Loucy (cell line): ENCODE data around the gene PTPRN2.

Source experiments
- H2AFZ ChIP-seq: fragments of 200-600 bp; sonication (generic); 2 replicates; pipeline ENCODE4 v1.6.0; 2016; ENCODE audit warnings: antibody characterized with exemption, mild to moderate bottlenecking, low read length, moderate library complexity
- H3F3A ChIP-seq: fragments of 200-600 bp; 2 replicates; pipeline ENCODE4 v1.6.0; 2016; ENCODE audit warnings: antibody characterized with exemption, low read depth, mild to moderate bottlenecking
- H3K27me3 ChIP-seq: fragments of 200-600 bp; sonication (generic); 2 replicates; pipeline ENCODE4 v1.6.1; 2014; ENCODE audit warnings: low read length, mild to moderate bottlenecking; ENCODE audit not compliant: insufficient read depth, poor library complexity, severe bottlenecking
- H3K36me3 ChIP-seq: fragments of 200-600 bp; sonication (generic); 2 replicates; pipeline ENCODE4 v1.6.1; 2016; ENCODE audit warnings: low read length; ENCODE audit not compliant: insufficient read depth
- H3K4me1 ChIP-seq: fragments of 200-600 bp; sonication (generic); 2 replicates; pipeline ENCODE4 v1.5.1; 2014; ENCODE audit warnings: low read length, mild to moderate bottlenecking; ENCODE audit not compliant: insufficient read depth, poor library complexity, severe bottlenecking
- H3K4me2 ChIP-seq: fragments of 200-600 bp; sonication (generic); 2 replicates; pipeline ENCODE4 v1.6.0; 2014; ENCODE audit warnings: antibody characterized with exemption, low read length, low read depth, mild to moderate bottlenecking; ENCODE audit not compliant: poor library complexity, severe bottlenecking
- H3K4me3 ChIP-seq: fragments of 200-600 bp; sonication (generic); 2 replicates; pipeline ENCODE4 v1.5.1; 2014; ENCODE audit warnings: low read length, mild to moderate bottlenecking, mixed read lengths; ENCODE audit not compliant: poor library complexity, severe bottlenecking
- H3K79me2 ChIP-seq: fragments of 200-600 bp; sonication (generic); 2 replicates; pipeline ENCODE4 v1.6.1; 2014; ENCODE audit warnings: low read length; ENCODE audit not compliant: insufficient read depth
- H3K9ac ChIP-seq: fragments of 200-600 bp; sonication (generic); 2 replicates; pipeline ENCODE4 v1.6.0; 2014; ENCODE audit warnings: mild to moderate bottlenecking, low read depth, low read length, moderate library complexity; ENCODE audit not compliant: poor library complexity, severe bottlenecking
- H3K9me2 ChIP-seq: fragments of 200-600 bp; sonication (generic); replicated peaks from 2 replicates; pipeline ENCODE4 v1.6.1; 2016; ENCODE audit warnings: low read depth, low read length, mixed read lengths
- H3K9me3 ChIP-seq: fragments of 200-600 bp; sonication (generic); 2 replicates; pipeline ENCODE4 v1.6.1; 2014; ENCODE audit warnings: mild to moderate bottlenecking, antibody characterized with exemption, low read length, low read depth; ENCODE audit not compliant: insufficient read depth
- H4K20me1 ChIP-seq: fragments of 200-600 bp; sonication (generic); 2 replicates; pipeline ENCODE4 v1.6.0; 2014; ENCODE audit warnings: antibody characterized with exemption, low read length, mild to moderate bottlenecking; ENCODE audit not compliant: insufficient read depth, poor library complexity, severe bottlenecking
- CTCF ChIP-seq: fragments of 200-600 bp; sonication (generic); conservative IDR thresholded peaks from 2 replicates; pipeline ENCODE4 v1.5.1; 2014; ENCODE audit warnings: mild to moderate bottlenecking, antibody characterized with exemption, low read length
- EZH2phosphoT487 ChIP-seq: fragments of 200-600 bp; IDR thresholded peaks from 2 replicates; pipeline ENCODE4 v1.6.1; 2018; ENCODE audit warnings: antibody characterized with exemption, mild to moderate bottlenecking, moderate library complexity, borderline replicate concordance

PTPRN2 gene

GRCh38 chr7:158518980-158519632, 68.5 kb downstream of the PTPRN2 start:
- Histone ChIP-seq H2AFZ (no peak overlapping the region), H3K9ac (no peak overlapping the region), H3K9me3 (peaks cover 25% of the 10 kb centered on the region; the same call in 1 of the 2 replicates), H3K36me3 (no peaks in the 10 kb centered on the region), H3F3A (no peaks in the 10 kb centered on the region), H3K79me2 (no peaks in the 10 kb centered on the region), H3K9me2 (no peaks in the 10 kb centered on the region), H4K20me1 (no peaks in the 10 kb centered on the region), H3K4me2 (no peak overlapping the region), H3K4me1 (no peaks in the 10 kb centered on the region), H3K4me3 (no peak overlapping the region), H3K27me3 (no peaks in the 10 kb centered on the region)
- TF ChIP-seq CTCF (no peak), EZH2phosphoT487 (no peak)

- TF ChIP-seq CTCF (no peak), EZH2phosphoT487 (no peak)
- Histone ChIP-seq H2AFZ (no peak overlapping the region), H3K79me2 (no peaks in the 10 kb centered on the region), H3K9me2 (no peaks in the 10 kb centered on the region), H3K36me3 (no peaks in the 10 kb centered on the region), H3F3A (no peaks in the 10 kb centered on the region), H3K9ac (no peak overlapping the region), H3K4me2 (no peak overlapping the region), H4K20me1 (no peaks in the 10 kb centered on the region), H3K27me3 (no peaks in the 10 kb centered on the region), H3K4me3 (no peak overlapping the region), H3K9me3 (peaks cover 27% of the 10 kb centered on the region; the same call in 1 of the 2 replicates), H3K4me1 (no peaks in the 10 kb centered on the region)
Observed at GRCh38 chr7:158517571-158517970, 70.1 kb downstream of the PTPRN2 start.

- Histone ChIP-seq H3K4me1 (no peaks in the 10 kb centered on the region), H3K9me3 (peaks cover 24% of the 10 kb centered on the region; the same call in 1 of the 2 replicates), H4K20me1 (no peaks in the 10 kb centered on the region), H2AFZ (no peak overlapping the region), H3K9me2 (no peaks in the 10 kb centered on the region), H3K9ac (no peak overlapping the region), H3K4me3 (no peak overlapping the region), H3K79me2 (no peaks in the 10 kb centered on the region), H3F3A (no peaks in the 10 kb centered on the region), H3K27me3 (no peaks in the 10 kb centered on the region), H3K36me3 (no peaks in the 10 kb centered on the region), H3K4me2 (no peak overlapping the region)
- TF ChIP-seq EZH2phosphoT487 (no peak), CTCF (no peak)
Observed at GRCh38 chr7:158517072-158517471, 70.6 kb downstream of the PTPRN2 start.
